Esophagus muscularis mucosa (tissue), 4 donors: Measurements from ENCODE around the gene USP31. TPM values are rescaled to one million over a fixed set of nuclear protein-coding genes. Genes with fewer than 3 reads are reported as not detected.

Source experiments
- DNase-seq: peaks from one replicate; pipeline ENCODE4 v3.0.0-alpha.2; 2017; ENCODE audit errors: extremely low spot score
- H3K27ac ChIP-seq, 4 donors: fragments of 200-600 bp; sonication (generic); replicated peaks in 1 of 4; 1 replicate in 3 of 4; 2 replicates in 1 of 4; pipeline ENCODE4 v1.5.1; 2016 to 2019; ENCODE audit warnings: mild to moderate bottlenecking in 1 of 4
- H3K27me3 ChIP-seq, 4 donors: fragments of 200-600 bp; sonication (generic); one replicate each; pipeline versions ENCODE4 v1.5.1 to v1.6.0; 2016 to 2019
- H3K36me3 ChIP-seq, 4 donors: fragments of 200-600 bp; sonication (generic); one replicate each; pipeline ENCODE4 v1.5.1; 2016 to 2019
- H3K4me1 ChIP-seq, 4 donors: fragments of 200-600 bp; sonication (generic); one replicate each; pipeline ENCODE4 v1.5.1; 2016 to 2019
- H3K4me3 ChIP-seq, 4 donors: fragments of 200-600 bp; sonication (generic); 1 replicate in 2 of 4; 2 replicates in 2 of 4; pipeline ENCODE4 v1.5.1; 2016 to 2019; ENCODE audit warnings: mild to moderate bottlenecking in 4 of 4, moderate library complexity in 1 of 4
- H3K9me3 ChIP-seq, 4 donors: fragments of 200-600 bp; sonication (generic); 1 replicate in 3 of 4; 2 replicates in 1 of 4; pipeline ENCODE4 v1.5.1; 2016 to 2019
- CTCF ChIP-seq, 3 experiments: fragments of 200-600 bp in 2 of 3; fragments of 450-650 bp in 1 of 3; sonication (generic) in 2 of 3; IDR thresholded peaks; one replicate each; pipeline ENCODE4 v1.5.1; 2017 to 2019; ENCODE audit warnings: antibody characterized with exemption in 3 of 3, mild to moderate bottlenecking in 2 of 3, moderate library complexity in 1 of 3
- EP300 ChIP-seq: sonication (generic); formaldehyde crosslinking; IDR thresholded peaks from one replicate; pipeline ENCODE4 v1.6.1; 2017; ENCODE audit warnings: antibody characterized with exemption
- POLR2A ChIP-seq: fragments of 450-650 bp; IDR thresholded peaks from one replicate; pipeline ENCODE4 v1.6.1; 2017; ENCODE audit warnings: antibody characterized with exemption, moderate library complexity, mild to moderate bottlenecking, low read depth
- POLR2AphosphoS5 ChIP-seq, 2 donors: sonication (generic); formaldehyde crosslinking; IDR thresholded peaks; one replicate each; pipeline ENCODE4 v1.6.1; 2017; ENCODE audit warnings: antibody characterized with exemption in 2 of 2
- WGBS: methylation state at CpG from one replicate; pipeline ENCODE4 v1.1.5; 2018; 5-methylcytosine and 5-hydroxymethylcytosine counted together
- intact Hi-C: fragments of 100-400 bp; cut with DNase I; formaldehyde crosslinking; loops from one replicate; pipeline ENCODE4 v1.15.1; 2023
- total RNA-seq, 4 donors: library from RNA; depleted of rRNA; stranded (reverse); fragments of >200 nt; gene quantifications; one replicate each; pipeline versions ENCODE4 v1.1.0 to v1.2.1, GENCODE V29; 2016

USP31 gene
- total RNA-seq, 4 donors from 2014 or later = 18.9 to 29.1 (median 23.3) TPM

- no peak overlapping the region for H3K4me3 ChIP-seq
- H3K9me3 ChIP-seq = no peaks in the 10 kb centered on the region
- intact Hi-C loops = no loop called here
- peak overlapping the region in 3 of 4 donors; percentile 70 to 74 (median 72) for H3K27ac ChIP-seq
- peaks cover 5 to 71% (median 39%) of the 10 kb centered on the region in 4 donors for H3K4me1 ChIP-seq
- DNase-seq = no peak
- TF ChIP-seq POLR2A (no peak), EP300 (no peak), POLR2AphosphoS5 (IDR thresholded peaks at IDR 0.05) (no peak), CTCF (IDR thresholded peaks at IDR 0.05) (no peak)
- no peaks in the 10 kb centered on the region for H3K27me3 ChIP-seq
- H3K36me3 ChIP-seq = peaks cover 0 to 36% (median 16%) of the 10 kb centered on the region in 4 donors
- WGBS = 37% methylated on average over 5 of the region's 5 CpGs
These were observed 41.3 kb downstream of the USP31 start for GRCh38 chr16:23107936-23108335.

- intact Hi-C loops = no loop called here
- H3K4me3 ChIP-seq = no peak overlapping the region
- peak overlapping the region in 3 of 4 donors; percentile 70 to 74 (median 72) for H3K27ac ChIP-seq
- peaks cover 0 to 38% (median 16%) of the 10 kb centered on the region in 4 donors for H3K36me3 ChIP-seq
- peaks cover 5 to 72% (median 37%) of the 10 kb centered on the region in 4 donors for H3K4me1 ChIP-seq
- TF ChIP-seq POLR2AphosphoS5 (IDR thresholded peaks at IDR 0.05) = no peak
- no peak for TF ChIP-seq EP300
- TF ChIP-seq CTCF (IDR thresholded peaks at IDR 0.05) = no peak
- no peak for TF ChIP-seq POLR2A
- 100% methylated on average over 2 of the region's 2 CpGs for WGBS
- no peak for DNase-seq
- no peaks in the 10 kb centered on the region for H3K27me3 ChIP-seq
- H3K9me3 ChIP-seq = no peaks in the 10 kb centered on the region
These were observed 42.1 kb downstream of the USP31 start for GRCh38 chr16:23107117-23107516.

- intact Hi-C loops = no loop called here
These were observed 43.9 kb downstream of the USP31 start for GRCh38 chr16:23105309-23105708.

GRCh38 chr16:23104032-23104955, 45.0 kb downstream of the USP31 start:
- DNase-seq = no peak
- no peaks in the 10 kb centered on the region for H3K9me3 ChIP-seq
- H3K36me3 ChIP-seq = peaks cover 0 to 64% (median 32%) of the 10 kb centered on the region in 4 donors
- H3K27ac ChIP-seq = peak overlapping the region; percentile 58 to 74 (median 71)
- TF ChIP-seq EP300 (no peak), CTCF (IDR thresholded peaks at IDR 0.05) (no peak), POLR2A (no peak)
- H3K27me3 ChIP-seq = no peaks in the 10 kb centered on the region
- WGBS = 78% methylated on average over 7 of the region's 7 CpGs
- H3K4me1 ChIP-seq = peaks cover 5 to 67% (median 36%) of the 10 kb centered on the region in 4 donors
- intact Hi-C loops = no loop called here
- H3K4me3 ChIP-seq = no peak overlapping the region

More at GRCh38 chr16:23105309-23105708, 43.9 kb downstream of the USP31 start:
- no peak for TF ChIP-seq POLR2AphosphoS5 (IDR thresholded peaks at IDR 0.05)
- no peak for TF ChIP-seq POLR2A
- no peak for TF ChIP-seq EP300
- TF ChIP-seq CTCF (IDR thresholded peaks at IDR 0.05) = no peak
- no peaks in the 10 kb centered on the region for H3K9me3 ChIP-seq
- H3K36me3 ChIP-seq = peaks cover 0 to 56% (median 29%) of the 10 kb centered on the region in 4 donors
- H3K27ac ChIP-seq = peak overlapping the region; percentile 58 to 74 (median 71)
- no peak for DNase-seq
- WGBS = 59% methylated on average over 5 of the region's 5 CpGs
- H3K27me3 ChIP-seq = no peaks in the 10 kb centered on the region
- no peak overlapping the region for H3K4me3 ChIP-seq
- H3K4me1 ChIP-seq = peaks cover 5 to 71% (median 38%) of the 10 kb centered on the region in 4 donors
